HG03378 (cell line): Measurements from ENCODE around the gene SMIM29.

Experiments
- ATAC-seq: cut with Tn5 transposase; IDR thresholded peaks from one replicate; pipeline ENCODE4 v1.9.1; 2021; ENCODE audit warnings: mild to moderate bottlenecking, moderate library complexity; ENCODE audit not compliant: unreplicated experiment

Gene SMIM29

DNA sequence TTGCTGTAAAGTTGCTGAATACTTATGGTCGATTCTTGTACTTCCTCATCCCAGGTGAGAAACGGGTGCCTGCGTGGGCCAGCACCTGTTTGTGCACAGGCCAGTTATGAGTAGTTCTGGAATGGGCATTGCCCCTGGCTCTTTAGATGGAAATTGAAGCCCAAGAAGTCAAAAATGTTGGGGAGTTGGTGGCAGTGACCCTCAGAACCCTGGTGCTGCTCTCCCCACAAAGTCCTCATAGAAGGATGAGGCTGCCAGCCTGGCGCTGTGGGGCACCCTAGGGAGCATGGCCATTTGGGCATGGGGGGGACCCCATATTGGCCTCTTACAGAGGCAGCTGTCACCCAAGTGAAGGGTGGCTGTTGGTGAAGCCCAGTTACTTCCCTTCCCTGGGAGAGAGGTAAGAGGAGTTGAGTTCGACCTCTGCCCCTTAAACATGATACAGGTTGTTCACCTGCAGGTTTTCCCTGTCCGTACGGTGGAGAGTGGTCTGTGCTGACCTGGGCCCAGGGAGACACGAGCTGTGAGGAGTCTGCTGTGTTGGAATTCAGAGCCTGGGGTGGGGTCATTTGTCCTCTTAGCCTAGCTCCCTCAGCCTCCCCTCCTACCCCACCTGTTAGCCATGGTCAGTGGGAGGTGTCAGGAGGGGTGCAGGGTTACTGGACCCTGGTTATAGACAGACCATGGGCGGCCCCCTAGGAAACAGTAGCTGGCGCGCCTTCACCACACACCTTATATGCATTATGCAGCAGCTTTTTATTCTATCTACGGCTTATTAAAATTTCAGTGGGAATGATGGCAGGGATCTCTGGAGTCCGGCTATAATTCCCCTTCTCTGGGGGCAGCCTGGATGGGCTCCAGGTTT lies 7.2 kb downstream of the SMIM29 start:
- ATAC-seq, result no peak

DNA sequence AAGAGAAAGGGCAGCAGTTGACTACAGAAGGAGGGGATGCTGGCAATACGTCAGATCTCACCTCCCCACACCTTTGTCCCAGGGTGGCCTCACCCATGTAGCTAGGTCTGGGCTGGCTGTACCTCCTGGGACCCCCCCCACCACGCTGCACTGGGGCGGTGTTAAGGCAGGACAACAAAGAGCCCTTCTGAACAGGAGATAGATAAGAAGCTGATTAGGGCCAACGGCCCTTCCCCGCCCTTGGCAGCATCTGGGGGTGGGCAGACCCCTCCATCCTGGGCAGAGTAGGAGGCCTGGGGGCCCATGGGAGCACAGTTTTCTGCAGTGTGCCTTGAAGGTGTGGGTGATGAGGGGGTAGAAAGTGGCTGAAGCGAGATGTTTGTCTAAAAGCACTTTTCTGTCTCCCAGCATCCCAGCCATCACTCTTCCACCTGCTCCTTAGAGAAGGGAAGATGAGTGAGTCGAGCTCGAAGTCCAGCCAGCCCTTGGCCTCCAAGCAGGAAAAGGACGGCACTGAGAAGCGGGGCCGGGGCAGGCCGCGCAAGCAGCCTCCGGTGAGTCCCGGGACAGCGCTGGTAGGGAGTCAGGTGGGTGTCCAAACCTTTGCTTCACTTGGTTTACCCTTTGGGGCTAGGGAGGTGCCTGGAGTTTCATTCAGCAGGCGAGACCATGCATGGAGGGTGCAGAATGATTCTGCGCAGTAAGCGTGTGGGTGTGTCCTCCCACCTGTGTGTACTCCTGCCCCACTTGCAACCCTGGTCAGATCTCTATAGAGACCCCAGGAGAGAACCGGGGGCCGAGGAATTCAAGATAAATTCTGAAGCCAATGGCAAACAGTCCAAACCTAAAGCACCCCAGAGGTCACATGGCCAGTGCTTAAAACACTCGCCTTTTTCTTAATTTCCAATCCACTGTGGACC lies 8.2 kb downstream of the SMIM29 start:
- ATAC-seq, result no peak

GRCh38 chr6:34239893-34240292 lies 8.9 kb downstream of the SMIM29 start:
- ATAC-seq, result no peak

- ATAC-seq, result no peak
Measured at GRCh38 chr6:34239500-34239825, 9.3 kb downstream of the SMIM29 start.

- ATAC-seq, result no peak
Measured at GRCh38 chr6:34238585-34239499, 10.0 kb downstream of the SMIM29 start.

- no peak for ATAC-seq
Measured at GRCh38 chr6:34237722-34238584, 10.9 kb downstream of the SMIM29 start.

- ATAC-seq, result no peak
Measured at GRCh38 chr6:34237316-34237721, 11.5 kb downstream of the SMIM29 start.

GRCh38 chr6:34236443-34237315 lies 12.1 kb downstream of the SMIM29 start, which contains the start of gene HMGA1:
TSS of gene HMGA1 (plus strand) at chr6:34236873. CDS start at chr6:34240781, 3,908 bp downstream.
- peak; percentile 45 for ATAC-seq

DNA sequence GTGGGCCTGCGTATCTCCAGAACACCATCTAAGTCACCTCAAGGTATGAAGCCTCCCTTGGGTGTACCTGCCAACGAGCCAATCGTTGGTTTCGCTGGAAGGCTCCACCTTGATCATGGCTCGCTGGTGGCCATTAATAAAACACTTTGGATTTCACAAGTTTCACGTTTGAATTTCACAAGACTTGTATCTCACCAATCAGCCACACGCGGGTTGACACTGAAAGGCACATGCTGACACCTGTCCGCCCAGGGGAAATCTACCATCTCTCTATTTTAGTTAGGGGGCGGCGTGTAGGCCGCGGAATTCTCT lies 12.7 kb downstream of the SMIM29 start:
- peak; percentile 13 for ATAC-seq

GRCh38 chr6:34235307-34236130 lies 13.3 kb downstream of the SMIM29 start:
- ATAC-seq, result no peak

DNA sequence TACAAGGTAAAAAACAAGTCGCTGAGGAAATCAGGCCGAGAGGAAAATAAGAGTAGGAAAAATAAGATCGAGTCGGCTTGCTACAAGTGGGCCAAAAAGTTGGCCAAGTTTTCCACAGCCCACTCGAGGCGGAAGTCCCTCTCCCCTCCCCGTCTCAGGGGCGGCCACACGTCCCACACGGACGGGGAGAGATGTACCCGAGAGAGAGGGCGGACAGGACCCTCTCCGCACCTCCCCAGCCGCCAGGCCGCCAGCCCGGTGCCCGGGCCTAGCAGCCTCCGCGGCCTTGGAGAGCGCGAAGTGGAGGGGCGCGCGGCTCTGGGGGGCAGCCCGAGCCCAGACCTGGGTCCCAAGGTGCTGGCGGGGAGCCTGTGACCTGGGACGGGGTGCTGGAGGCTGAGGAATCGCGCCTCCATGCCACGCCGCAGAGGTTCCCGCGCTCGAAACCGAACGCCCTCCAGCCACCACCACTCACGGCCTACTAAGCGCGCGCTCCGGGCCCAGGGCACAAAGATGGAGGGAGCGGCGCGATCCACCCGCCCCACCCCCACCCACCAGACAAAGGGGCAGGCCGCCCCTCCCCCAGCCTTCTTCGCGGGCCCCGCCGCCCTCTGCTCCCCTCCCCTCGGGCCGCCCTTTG lies 14.0 kb downstream of the SMIM29 start:
- ATAC-seq, result no peak

- no peak for ATAC-seq
Measured at GRCh38 chr6:34233867-34234266, 14.9 kb downstream of the SMIM29 start.

DNA sequence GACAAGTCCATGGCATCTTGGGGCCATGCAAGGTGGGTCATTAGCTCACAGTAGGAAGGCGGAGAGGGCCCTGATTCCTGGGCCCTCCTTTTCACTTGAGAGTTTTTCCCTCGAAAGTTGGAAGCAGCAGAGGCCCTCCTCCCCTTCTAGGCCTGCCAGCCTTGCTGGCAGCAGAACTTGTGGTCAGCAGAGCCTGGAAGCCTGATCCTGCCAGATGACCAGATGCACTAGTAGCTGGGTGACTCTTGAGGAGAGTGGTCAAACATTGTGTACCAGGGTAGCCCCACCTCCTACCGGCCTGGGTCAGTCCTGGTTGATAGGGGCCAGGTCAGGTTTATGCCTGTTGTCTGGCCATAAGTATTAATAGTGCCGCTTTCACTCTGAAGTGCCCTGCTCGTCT lies 15.9 kb downstream of the SMIM29 start:
- no peak for ATAC-seq

GRCh38 chr6:34231566-34232336 lies 17.1 kb downstream of the SMIM29 start:
- ATAC-seq, result no peak

DNA sequence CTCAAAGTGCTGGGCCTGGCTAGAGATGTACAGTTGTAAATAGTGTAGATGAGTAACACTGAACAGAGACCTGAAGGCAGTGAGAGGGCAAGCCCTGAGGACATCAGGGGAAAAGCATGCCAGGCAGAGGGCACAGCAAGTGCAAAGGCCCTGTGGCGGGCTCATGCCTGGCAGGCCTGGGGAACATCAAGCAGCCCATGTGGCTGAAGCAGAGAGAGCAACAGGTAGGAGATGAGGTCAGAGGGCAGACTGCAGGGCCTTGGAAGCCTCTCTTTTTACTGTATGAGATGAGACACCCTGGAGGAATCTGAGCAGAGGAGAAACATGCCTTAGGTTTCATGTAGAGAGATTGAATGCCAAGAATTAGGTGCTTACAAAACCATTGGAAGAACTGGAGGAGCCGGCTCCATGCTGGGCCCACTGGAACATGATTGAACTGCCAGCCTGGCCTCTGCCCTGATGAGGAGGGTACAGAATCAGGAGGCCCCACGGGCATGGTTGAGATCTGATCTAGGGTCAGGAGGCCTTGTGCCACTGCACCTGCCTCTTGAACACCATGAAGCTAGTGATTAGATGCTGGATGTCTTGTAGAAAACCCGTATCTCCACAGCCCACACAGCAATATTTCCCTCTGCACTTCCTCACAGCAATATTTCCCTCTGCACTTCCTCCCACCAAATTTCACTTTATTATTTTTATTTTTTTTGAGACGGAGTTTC lies 18.0 kb downstream of the SMIM29 start:
- ATAC-seq, result no peak

DNA sequence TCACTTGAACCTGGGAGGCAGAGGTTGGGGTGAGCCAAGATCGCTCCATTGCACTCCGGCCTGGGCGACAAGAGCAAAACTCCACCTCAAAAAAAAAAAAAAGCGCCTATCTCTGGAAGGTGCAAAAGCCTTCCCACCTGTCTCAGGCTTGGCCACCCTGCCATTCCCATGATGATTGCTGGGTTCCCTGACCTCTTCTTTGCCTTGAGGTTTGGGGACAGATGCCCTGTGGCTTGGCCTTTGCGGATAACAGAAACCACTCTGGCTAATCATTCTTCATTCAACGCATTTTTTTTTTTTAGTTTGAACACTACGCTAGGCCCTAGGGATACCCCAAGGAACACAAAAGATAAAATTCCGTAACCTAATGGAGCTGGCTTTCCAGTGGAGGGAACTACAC lies 18.9 kb downstream of the SMIM29 start:
- no peak for ATAC-seq
